Ascending aorta (tissue), 2 donors: ENCODE results near the gene MYORG. TPM values are rescaled to one million over a fixed set of nuclear protein-coding genes. Genes with fewer than 3 reads are reported as not detected.

Experiments used
- DNase-seq, 2 donors: peaks; one replicate each; pipeline ENCODE4 v3.0.0-alpha.2; 2019; ENCODE audit warnings: low spot score in 2 of 2
- H3K27ac ChIP-seq, 2 donors: fragments of 200-600 bp; sonication (generic); one replicate each; pipeline ENCODE4 v1.5.1; 2016 to 2017; ENCODE audit warnings: mild to moderate bottlenecking in 1 of 2
- H3K27me3 ChIP-seq: fragments of 200-600 bp; sonication (generic); one replicate; pipeline ENCODE4 v1.5.1; 2017
- H3K36me3 ChIP-seq, 2 donors: fragments of 200-600 bp; sonication (generic); one replicate each; pipeline ENCODE4 v1.5.1; 2016
- H3K4me1 ChIP-seq, 2 donors: fragments of 200-600 bp; sonication (generic); one replicate each; pipeline ENCODE4 v1.5.1; 2016 to 2017; ENCODE audit warnings: mild to moderate bottlenecking in 1 of 2
- H3K4me3 ChIP-seq, 2 donors: fragments of 200-600 bp; sonication (generic); one replicate each; pipeline ENCODE4 v1.5.1; 2016 to 2017; ENCODE audit warnings: mild to moderate bottlenecking in 1 of 2
- H3K9me3 ChIP-seq, 2 donors: fragments of 200-600 bp; sonication (generic); one replicate each; pipeline ENCODE4 v1.5.1; 2016
- intact Hi-C: fragments of 100-400 bp; cut with DNase I; formaldehyde crosslinking; loops from one replicate; pipeline ENCODE4 v1.15.1; 2023
- total RNA-seq: library from RNA; depleted of rRNA; stranded (reverse); fragments of >200 nt; gene quantifications from one replicate; pipeline ENCODE4 v1.1.0, GENCODE V29; 2016
- TF ChIP-seq, protein P1 (sequence below), 3 experiments: fragments of 200-600 bp in 2 of 3; fragments of 450-650 bp in 1 of 3; sonication (generic) in 2 of 3; IDR thresholded peaks; one replicate each; pipeline ENCODE4 v1.5.1; 2016 to 2019; ENCODE audit warnings: antibody characterized with exemption in 3 of 3, mild to moderate bottlenecking in 1 of 3, moderate library complexity in 1 of 3

Gene MYORG
- total RNA-seq, 1 donor from 2014 or later, result 11.0 TPM

DNA sequence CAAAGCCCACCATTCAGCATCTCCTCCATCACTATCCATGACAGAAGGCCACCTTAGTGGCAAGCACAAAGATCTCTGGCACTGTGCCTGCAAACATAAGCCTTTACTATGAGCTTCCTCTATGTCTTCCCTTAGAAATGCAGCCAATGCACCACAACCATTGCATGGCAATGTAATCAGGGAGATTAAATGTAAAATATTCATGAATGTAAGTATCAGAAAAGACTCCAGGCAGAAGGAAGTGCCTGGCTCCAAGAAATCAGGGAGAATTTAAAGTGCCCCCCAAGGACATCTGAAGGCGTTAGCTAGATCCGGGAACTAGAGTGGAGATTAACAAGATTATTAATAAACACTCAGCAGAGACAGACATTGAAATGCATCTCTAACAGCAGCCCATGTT lies 32.5 kb upstream of the MYORG start:
- no peak for DNase-seq
- Histone ChIP-seq H3K27me3 (no peaks in the 10 kb centered on the region), H3K27ac (no peak overlapping the region), H3K9me3 (no peaks in the 10 kb centered on the region), H3K36me3 (peaks cover 8 to 21% of the 10 kb centered on the region in 2 donors), H3K4me3 (no peak overlapping the region), H3K4me1 (no peaks in the 10 kb centered on the region)
- intact Hi-C loops, result no loop called here
- TF ChIP-seq, protein P1, sequence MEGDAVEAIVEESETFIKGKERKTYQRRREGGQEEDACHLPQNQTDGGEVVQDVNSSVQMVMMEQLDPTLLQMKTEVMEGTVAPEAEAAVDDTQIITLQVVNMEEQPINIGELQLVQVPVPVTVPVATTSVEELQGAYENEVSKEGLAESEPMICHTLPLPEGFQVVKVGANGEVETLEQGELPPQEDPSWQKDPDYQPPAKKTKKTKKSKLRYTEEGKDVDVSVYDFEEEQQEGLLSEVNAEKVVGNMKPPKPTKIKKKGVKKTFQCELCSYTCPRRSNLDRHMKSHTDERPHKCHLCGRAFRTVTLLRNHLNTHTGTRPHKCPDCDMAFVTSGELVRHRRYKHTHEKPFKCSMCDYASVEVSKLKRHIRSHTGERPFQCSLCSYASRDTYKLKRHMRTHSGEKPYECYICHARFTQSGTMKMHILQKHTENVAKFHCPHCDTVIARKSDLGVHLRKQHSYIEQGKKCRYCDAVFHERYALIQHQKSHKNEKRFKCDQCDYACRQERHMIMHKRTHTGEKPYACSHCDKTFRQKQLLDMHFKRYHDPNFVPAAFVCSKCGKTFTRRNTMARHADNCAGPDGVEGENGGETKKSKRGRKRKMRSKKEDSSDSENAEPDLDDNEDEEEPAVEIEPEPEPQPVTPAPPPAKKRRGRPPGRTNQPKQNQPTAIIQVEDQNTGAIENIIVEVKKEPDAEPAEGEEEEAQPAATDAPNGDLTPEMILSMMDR (IDR thresholded peaks at IDR 0.05), result no peak

DNA sequence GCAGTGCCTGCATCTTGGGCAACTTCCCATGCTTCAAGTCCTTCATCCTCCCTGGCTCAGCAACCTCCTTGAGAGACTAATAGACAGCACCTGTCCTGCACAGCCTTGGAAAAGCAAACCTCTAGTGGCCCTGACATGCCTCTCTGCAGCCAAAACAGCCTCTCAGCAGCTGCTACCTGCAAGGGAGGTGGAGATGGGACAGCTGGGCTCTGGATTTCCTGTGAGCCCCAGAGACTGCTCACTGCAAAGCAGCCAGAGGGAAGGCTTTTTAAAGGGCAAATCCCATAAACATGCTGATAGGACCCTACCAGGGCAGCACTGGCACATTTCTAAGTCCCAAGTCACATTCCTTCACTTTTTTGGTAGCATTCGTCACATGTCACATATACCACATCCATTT lies 31.5 kb upstream of the MYORG start:
- DNase-seq, result no peak
- H3K4me1 ChIP-seq, result no peaks in the 10 kb centered on the region
- TF ChIP-seq, protein P1 (IDR thresholded peaks at IDR 0.05), result no peak
- no peaks in the 10 kb centered on the region for H3K9me3 ChIP-seq
- no peak overlapping the region for H3K4me3 ChIP-seq
- intact Hi-C loops, result no loop called here
- no peaks in the 10 kb centered on the region for H3K27me3 ChIP-seq
- no peak overlapping the region for H3K27ac ChIP-seq
- H3K36me3 ChIP-seq, result peaks cover 12 to 26% of the 10 kb centered on the region in 2 donors

DNA sequence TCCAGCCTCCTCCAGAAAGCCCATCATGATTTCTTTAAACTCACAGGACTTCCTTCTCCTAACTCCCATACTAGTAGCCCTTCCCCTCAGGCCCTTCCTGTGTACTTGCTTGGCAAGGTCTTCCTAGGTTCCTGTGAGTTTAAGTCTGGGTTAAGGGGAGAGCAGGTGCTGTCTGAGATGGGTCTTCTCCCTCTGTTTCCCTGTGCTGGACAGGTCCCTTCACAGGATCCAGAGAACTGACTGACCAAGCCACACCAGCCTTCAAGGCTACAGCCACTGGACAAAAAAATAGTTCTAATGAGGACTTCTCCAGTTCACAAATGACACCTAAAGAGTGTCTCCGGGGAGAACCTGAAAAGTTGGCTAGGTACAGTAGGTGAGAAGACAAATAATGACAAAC lies 29.5 kb upstream of the MYORG start:
- no peak for DNase-seq
- Histone ChIP-seq H3K27me3 (no peaks in the 10 kb centered on the region), H3K9me3 (no peaks in the 10 kb centered on the region), H3K36me3 (peaks cover 28 to 46% of the 10 kb centered on the region in 2 donors), H3K27ac (no peak overlapping the region), H3K4me1 (no peaks in the 10 kb centered on the region), H3K4me3 (no peak overlapping the region)
- TF ChIP-seq, protein P1 (IDR thresholded peaks at IDR 0.05), result no peak
- intact Hi-C loops, result no loop called here

DNA sequence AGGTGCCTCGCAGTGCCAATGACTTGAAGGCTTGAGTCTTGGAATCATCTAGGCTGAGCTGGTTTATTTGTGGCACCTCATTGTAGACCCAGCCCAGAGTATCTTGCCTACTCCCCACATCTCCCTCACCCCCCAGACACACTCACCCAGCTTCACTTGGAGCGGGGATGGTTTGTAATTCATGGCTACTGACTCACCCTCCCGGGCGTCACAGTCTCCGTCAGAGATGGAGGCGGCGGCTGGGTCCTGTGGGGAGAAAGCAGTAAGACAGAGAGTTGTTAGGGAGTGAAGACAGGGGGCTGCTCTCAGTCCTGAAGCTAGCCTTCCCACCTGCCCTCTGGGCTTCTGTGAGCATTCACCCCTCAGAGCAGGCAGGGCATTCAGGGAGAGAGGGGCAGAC lies 29.0 kb upstream of the MYORG start:
- Histone ChIP-seq H3K36me3 (peaks cover 32 to 51% of the 10 kb centered on the region in 2 donors), H3K27me3 (no peaks in the 10 kb centered on the region), H3K4me3 (no peak overlapping the region), H3K27ac (no peak overlapping the region), H3K9me3 (no peaks in the 10 kb centered on the region), H3K4me1 (no peaks in the 10 kb centered on the region)
- intact Hi-C loops, result loop anchor here (2.0 kb wide), 1 partner anchor 185 kb away; no protein-coding TSS in a partner anchor
- TF ChIP-seq, protein P1 (IDR thresholded peaks at IDR 0.05), result no peak
- no peak for DNase-seq

DNA sequence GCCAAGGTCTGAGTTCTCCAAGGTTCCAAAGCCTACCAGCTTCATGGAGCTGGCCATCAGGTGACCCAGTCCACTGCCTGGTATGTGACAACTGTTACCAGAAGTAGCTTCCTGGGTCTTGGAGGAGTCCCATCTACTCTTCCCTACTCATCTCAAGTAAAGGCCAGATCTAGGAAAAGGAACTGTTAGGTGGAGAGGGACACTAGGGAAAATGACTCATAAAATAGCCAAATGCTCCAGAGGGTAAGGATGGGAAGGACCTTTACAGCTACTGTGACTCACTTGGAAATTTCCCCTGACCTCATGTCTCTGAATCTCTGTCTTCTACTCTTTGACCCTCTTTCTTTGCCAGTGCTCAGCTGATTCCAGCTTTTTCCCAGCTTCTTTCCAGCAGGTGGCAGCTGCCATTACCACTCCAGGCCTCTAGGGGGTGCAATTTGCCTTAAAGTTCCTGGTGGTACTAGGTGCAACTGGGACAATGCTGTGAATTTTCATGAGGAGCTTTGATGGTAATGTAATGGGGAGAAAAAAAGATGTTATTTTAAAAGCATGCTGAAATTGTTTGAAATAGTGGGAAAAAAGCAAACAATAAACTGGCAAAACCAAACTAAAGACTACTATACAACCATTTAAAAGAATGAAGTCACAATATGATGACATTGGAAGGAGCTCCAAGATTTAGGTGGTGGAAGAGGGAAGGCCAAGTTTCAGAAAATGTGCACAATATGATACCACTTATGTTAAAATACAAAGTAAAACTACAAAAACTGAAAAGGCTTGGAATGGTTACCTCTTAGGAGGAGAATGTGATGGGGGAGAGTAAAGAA lies 27.1 kb upstream of the MYORG start:
- no peaks in the 10 kb centered on the region for H3K27me3 ChIP-seq
- DNase-seq, result peak in 1 of 2 donors; percentile 81
- H3K4me1 ChIP-seq, result no peaks in the 10 kb centered on the region
- H3K9me3 ChIP-seq, result no peaks in the 10 kb centered on the region
- peaks cover 45 to 63% of the 10 kb centered on the region in 2 donors for H3K36me3 ChIP-seq
- no peak overlapping the region for H3K27ac ChIP-seq
- intact Hi-C loops, result loop anchor here (1.0 to 2.0 kb wide), 3 partner anchors 97 to 187 kb away; no protein-coding TSS in a partner anchor
- TF ChIP-seq, protein P1 (IDR thresholded peaks at IDR 0.05), result peak; percentile 79 to 96 (median 95)
- no peak overlapping the region for H3K4me3 ChIP-seq
